Activated T-helper 1 cell treated with anti-CD3 and anti-CD28 coated beads, Interleukin-12 subunit alpha, Interleukin-12 subunit beta, Interleukin-2, Interleukin-4 antibody, amounts not matched to agents 30 ng/mL and 10 ng/mL and 1 ng/mL, durations not matched to agents 14 hours and 24 hours and 36 hours (primary cell): Measurements from ENCODE around the gene PIAS4. TPM values are rescaled to one million over a fixed set of nuclear protein-coding genes. Genes with fewer than 3 reads are reported as not detected.

Source experiments
- DNase-seq: peaks from one replicate; pipeline ENCODE4 v3.0.0; 2021; ENCODE audit warnings: low spot score
- H3K27ac Mint-ChIP-seq: one replicate; pipeline ENCODE4 v1.8.0; 2021; ENCODE audit warnings: mild to moderate bottlenecking, mixed read lengths
- H3K27me3 Mint-ChIP-seq: one replicate; pipeline ENCODE4 v1.8.0; 2022; ENCODE audit warnings: mild to moderate bottlenecking, moderate library complexity, mixed read lengths; ENCODE audit not compliant: insufficient read depth
- H3K36me3 Mint-ChIP-seq: one replicate; pipeline ENCODE4 v1.8.0; 2021; ENCODE audit warnings: low read depth, mixed read lengths
- H3K4me1 Mint-ChIP-seq: one replicate; pipeline ENCODE4 v1.8.0; 2021; ENCODE audit warnings: low read depth, mixed read lengths
- H3K4me3 Mint-ChIP-seq: one replicate; pipeline ENCODE4 v1.8.0; 2021; ENCODE audit warnings: mild to moderate bottlenecking, moderate library complexity, mixed read lengths
- H3K9me3 Mint-ChIP-seq: one replicate; pipeline ENCODE4 v1.8.0; 2021; ENCODE audit warnings: mixed read lengths
- intact Hi-C: fragments of 100-400 bp; cut with micrococcal nuclease; formaldehyde crosslinking; loops from one replicate; pipeline ENCODE4 v1.15.1; 2024
- total RNA-seq: library from RNA; stranded (reverse); gene quantifications from 2 replicates; pipeline ENCODE4 v1.2.3, GENCODE V29; 2022

Gene PIAS4
- total RNA-seq, 1 donor from 2014 or later = 41.0 TPM

- no peaks in the 10 kb centered on the region for H3K9me3 Mint-ChIP-seq
- DNase-seq = no peak
- no peaks in the 10 kb centered on the region for H3K27me3 Mint-ChIP-seq
- H3K27ac Mint-ChIP-seq = no peak overlapping the region
- H3K4me1 Mint-ChIP-seq = peaks cover 16% of the 10 kb centered on the region
- intact Hi-C loops = no loop called here
- no peaks in the 10 kb centered on the region for H3K36me3 Mint-ChIP-seq
- no peak overlapping the region for H3K4me3 Mint-ChIP-seq
Measured at GRCh38 chr19:4082172-4082571, 74.6 kb downstream of the PIAS4 start.

- Mint-ChIP-seq H3K27me3 (no peaks in the 10 kb centered on the region), H3K4me1 (peaks cover 14% of the 10 kb centered on the region), H3K9me3 (no peaks in the 10 kb centered on the region), H3K27ac (peak overlapping the region; percentile 80), H3K36me3 (no peaks in the 10 kb centered on the region), H3K4me3 (peak overlapping the region; percentile 37)
- intact Hi-C loops = no loop called here
- peak; percentile 37 for DNase-seq
Measured at GRCh38 chr19:4083677-4084546, 76.4 kb downstream of the PIAS4 start.

- Mint-ChIP-seq H3K36me3 (peaks cover 2% of the 10 kb centered on the region), H3K4me1 (peaks cover 16% of the 10 kb centered on the region), H3K4me3 (peak overlapping the region; percentile 37), H3K27ac (peak overlapping the region; percentile 80), H3K9me3 (no peaks in the 10 kb centered on the region), H3K27me3 (no peaks in the 10 kb centered on the region)
- no peak for DNase-seq
- intact Hi-C loops = no loop called here
Measured at GRCh38 chr19:4084547-4084877, 77.0 kb downstream of the PIAS4 start.

GRCh38 chr19:4086411-4086867 is 78.9 kb downstream of the PIAS4 start:
- Mint-ChIP-seq H3K9me3 (no peaks in the 10 kb centered on the region), H3K27me3 (no peaks in the 10 kb centered on the region), H3K4me1 (peaks cover 18% of the 10 kb centered on the region), H3K27ac (no peak overlapping the region), H3K4me3 (no peak overlapping the region), H3K36me3 (peaks cover 7% of the 10 kb centered on the region)
- intact Hi-C loops = no loop called here
- no peak for DNase-seq

- H3K9me3 Mint-ChIP-seq = no peaks in the 10 kb centered on the region
- no peak for DNase-seq
- peak overlapping the region; percentile 94 for H3K27ac Mint-ChIP-seq
- H3K36me3 Mint-ChIP-seq = peaks cover 7% of the 10 kb centered on the region
- peaks cover 18% of the 10 kb centered on the region for H3K4me1 Mint-ChIP-seq
- no peaks in the 10 kb centered on the region for H3K27me3 Mint-ChIP-seq
- peak overlapping the region; percentile 78 for H3K4me3 Mint-ChIP-seq
- intact Hi-C loops = no loop called here
Measured at GRCh38 chr19:4087787-4088679, 80.5 kb downstream of the PIAS4 start.

- Mint-ChIP-seq H3K27me3 (no peaks in the 10 kb centered on the region), H3K4me1 (peaks cover 18% of the 10 kb centered on the region), H3K27ac (peak overlapping the region; percentile 94), H3K9me3 (no peaks in the 10 kb centered on the region), H3K36me3 (peaks cover 12% of the 10 kb centered on the region), H3K4me3 (peak overlapping the region; percentile 78)
- peak; percentile 60 for DNase-seq
- intact Hi-C loops = loop anchor here (1.0 kb wide), 3 partner anchors 14 to 23 kb away; partner anchors contain the start of gene ZBTB7A
Measured at GRCh38 chr19:4088975-4089374, 81.4 kb downstream of the PIAS4 start.

Other genes starting within 250 kb of the PIAS4 start
- gene APBA3, start 246.0 kb upstream of the PIAS4 start, total RNA-seq = 45.4 and 48.9 TPM in 2 replicates
- 88.2 and 94.7 TPM in 2 replicates for gene MRPL54, start 245.1 kb upstream of the PIAS4 start, total RNA-seq
- not detected in 2 replicates for gene RAX2, start 235.5 kb upstream of the PIAS4 start, total RNA-seq
- gene MATK, start 221.4 kb upstream of the PIAS4 start, total RNA-seq = 21.5 and 24.3 TPM in 2 replicates
- 0.39 TPM in 1 of 2 replicates, not detected in the other for gene ZFR2, start 138.7 kb upstream of the PIAS4 start, total RNA-seq
- gene ATCAY, start 127.1 kb upstream of the PIAS4 start, total RNA-seq = not detected in 2 replicates
- gene NMRK2, start 74.7 kb upstream of the PIAS4 start, total RNA-seq = not detected in 2 replicates
- gene DAPK3, start 36.6 kb upstream of the PIAS4 start, total RNA-seq = 47.2 and 47.3 TPM in 2 replicates
- 2,359 TPM in 2 replicates for gene EEF2, start 22.3 kb upstream of the PIAS4 start, total RNA-seq
- 37.1 and 41.3 TPM in 2 replicates for gene ZBTB7A, start 59.2 kb downstream of the PIAS4 start, total RNA-seq
- gene MAP2K2, start 116.4 kb downstream of the PIAS4 start, total RNA-seq = 131 and 135 TPM in 2 replicates
- gene CREB3L3, start 145.9 kb downstream of the PIAS4 start, total RNA-seq = 0.13 TPM in 1 of 2 replicates, not detected in the other
- 42.6 and 46.4 TPM in 2 replicates for gene SIRT6, start 174.8 kb downstream of the PIAS4 start, total RNA-seq
- gene ANKRD24, start 175.0 kb downstream of the PIAS4 start, total RNA-seq = 0.49 and 0.54 TPM in 2 replicates
- gene EBI3, start 221.8 kb downstream of the PIAS4 start, total RNA-seq = 43.3 and 49.7 TPM in 2 replicates
- 36.8 and 40.6 TPM in 2 replicates for gene YJU2, start 239.3 kb downstream of the PIAS4 start, total RNA-seq